Activated CD4-positive, alpha-beta T cell treated with anti-CD3 and anti-CD28 coated beads, Interleukin-2, amount 50 U/mL, for 4 hours (primary cell): ENCODE results near the gene ULK4.
"Not testable (repeated sequence)": the region's sequence is repeated elsewhere in the genome, so short reads cannot be mapped to it uniquely, and the experiment has no call there.

Source experiments
- DNase-seq, 2 experiments: peaks; one replicate each; pipeline ENCODE4 v3.0.0-alpha.2; 2020

ULK4 gene

DNA sequence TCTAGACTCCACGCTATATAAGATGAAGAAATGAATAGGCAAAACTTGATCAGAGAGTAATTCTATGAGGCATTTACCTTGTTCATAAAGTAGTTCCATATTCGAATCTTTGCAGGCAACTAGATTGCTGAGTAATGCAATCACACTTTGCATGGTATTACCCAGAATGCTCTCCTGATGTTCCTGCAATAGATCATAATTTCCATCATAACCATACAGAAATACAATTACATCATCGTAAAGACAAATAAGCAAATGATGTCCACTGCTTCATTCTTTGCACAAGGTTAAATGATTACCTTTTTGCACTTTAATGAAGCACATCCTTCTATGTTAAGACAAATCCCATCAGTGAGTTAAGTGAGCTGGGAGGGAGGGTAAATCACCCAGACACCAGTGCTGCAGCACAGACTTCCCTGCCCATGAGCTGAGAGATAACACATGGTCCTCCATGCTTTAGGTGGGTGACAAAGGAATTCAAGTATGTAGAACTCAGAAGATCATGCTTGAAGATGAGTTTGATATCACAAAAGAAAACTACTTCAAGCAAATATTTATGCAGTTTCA lies 395.9 kb downstream of the ULK4 start:
- DNase-seq, result no peak

DNA sequence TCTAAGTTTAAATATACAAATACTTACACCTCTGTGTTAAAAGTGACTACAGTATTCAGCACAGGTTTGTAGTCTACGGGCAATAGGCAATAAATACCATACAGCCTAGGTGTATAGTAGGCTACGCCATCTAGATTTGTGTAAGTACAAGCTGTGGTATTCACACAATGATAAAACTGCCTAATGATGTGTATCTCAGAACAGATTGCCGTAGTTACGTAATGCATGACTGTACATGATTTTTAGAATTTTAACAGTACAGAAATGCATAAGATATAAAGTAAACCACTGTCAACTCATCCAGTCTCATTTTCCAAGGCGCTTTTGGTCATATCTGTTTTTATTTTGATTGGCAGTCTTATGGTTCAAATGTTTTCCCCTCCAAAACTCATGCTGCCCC lies 396.9 kb downstream of the ULK4 start:
- no peak for DNase-seq

DNA sequence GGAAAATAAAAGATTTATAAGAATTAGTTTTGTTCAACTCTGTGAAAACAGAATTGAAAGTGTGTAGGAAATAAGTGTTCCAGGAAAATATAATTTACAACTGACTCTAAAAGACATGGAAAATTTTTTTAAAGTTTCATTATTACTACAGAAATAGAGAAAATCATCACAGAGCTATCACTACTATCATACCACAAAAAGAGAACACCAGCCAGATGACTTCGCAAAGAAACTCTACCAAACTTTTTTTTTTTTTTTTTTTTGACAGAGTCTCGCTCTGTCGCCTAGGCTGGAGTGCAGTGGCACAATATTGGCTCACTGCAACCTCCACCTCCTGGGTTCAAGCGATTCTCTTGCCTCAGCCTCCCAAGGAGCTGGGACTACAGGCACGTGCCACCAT lies 405.7 kb downstream of the ULK4 start:
- DNase-seq, result not testable (repeated sequence)

DNA sequence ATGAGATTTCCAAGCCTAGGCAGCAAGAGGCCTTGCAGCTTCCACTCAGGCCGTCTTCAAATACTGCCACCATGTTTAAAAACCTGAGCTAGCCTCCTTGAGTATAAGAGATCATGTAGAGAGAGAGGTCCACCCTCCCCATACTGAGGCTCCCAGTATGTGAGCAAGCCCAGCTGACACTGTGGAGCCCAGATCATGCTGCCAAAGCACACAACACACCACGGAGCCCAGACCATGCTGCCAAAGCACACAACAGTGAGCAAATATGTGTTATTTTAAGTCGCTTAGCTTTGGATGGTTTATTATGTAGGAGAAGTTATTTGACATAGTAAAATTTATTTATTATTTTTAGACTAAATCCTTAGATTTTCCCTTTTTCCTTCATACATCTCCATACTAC lies 428.9 kb downstream of the ULK4 start:
- DNase-seq, result no peak

DNA sequence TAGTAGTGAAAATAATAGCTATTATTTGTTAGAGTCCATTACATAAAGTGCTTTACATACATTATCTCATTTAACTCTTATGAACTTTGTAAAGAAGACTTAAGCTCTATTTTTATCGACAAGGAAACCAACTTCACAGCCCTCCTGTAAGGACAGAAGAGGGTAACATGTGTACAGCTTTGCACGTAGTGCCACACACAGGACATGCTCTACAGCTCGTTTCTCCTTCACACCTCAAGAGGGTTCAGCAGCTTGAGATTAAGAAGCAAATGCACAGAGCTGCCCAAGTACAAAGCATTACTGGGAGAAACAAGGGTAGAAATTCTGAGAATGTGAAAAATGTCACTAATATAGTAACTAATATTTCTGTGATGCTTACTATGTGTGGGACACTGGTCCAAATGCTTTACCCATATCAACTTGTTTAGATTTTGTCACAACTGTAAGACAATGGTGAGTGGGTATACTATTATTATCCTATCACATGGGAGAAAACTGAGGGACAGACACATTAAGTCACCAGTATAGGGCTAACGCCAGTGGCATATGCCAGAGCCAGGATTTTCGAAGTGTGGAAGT lies 434.8 kb downstream of the ULK4 start:
- no peak for DNase-seq

DNA sequence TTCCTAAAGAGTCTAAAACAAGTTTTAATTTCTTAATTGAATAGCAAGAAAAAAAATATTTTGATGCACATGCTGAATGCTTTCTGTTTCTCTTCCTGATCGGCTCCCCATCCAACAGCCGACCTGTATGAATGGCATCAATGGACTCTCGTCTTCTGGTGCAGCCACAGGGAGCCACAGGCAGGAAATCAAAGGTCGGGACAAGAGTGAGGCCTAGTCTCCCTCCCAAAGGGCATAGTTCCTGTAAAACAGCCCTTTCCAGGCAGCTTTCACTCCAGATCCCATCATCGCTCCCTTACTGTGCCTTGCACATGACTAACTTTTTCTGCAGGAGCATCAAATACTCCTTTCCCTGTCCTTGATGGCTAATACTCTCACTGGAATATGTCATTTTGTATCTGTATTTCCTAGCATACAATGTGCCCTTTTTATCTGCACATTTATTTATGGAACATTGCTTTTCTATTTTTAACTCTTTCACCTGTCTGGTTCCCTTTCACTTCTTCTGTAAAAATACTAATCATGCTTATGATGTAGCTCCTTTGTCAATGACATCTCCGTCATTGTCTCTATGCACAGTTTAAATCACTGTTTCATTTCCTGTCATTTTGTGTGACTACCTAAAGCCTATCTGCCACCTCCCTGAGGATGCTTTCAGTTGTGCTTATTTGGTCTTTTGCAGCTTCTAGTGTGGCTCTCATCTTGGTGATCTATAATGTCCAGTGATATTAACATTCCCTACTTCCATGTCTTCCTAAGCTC lies 436.4 kb downstream of the ULK4 start:
- DNase-seq, result no peak

DNA sequence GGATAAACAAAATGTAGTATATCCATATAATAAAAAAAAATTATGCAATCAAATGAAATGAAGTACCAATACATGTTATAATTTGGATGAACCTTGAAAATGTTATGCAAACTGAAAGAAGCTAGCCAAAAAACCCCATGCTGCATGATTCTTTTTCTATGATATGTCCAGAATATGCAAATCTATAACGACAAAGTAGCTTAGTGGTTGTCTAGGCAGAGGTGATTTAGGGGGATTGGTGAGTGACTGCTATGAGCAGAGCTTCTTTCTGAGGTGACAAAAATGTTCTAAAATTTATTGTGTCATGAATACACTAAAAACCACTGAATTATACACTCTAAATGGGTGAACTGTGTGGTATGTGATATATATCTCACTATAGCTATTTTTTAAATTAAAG lies 438.0 kb downstream of the ULK4 start:
- no peak for DNase-seq

DNA sequence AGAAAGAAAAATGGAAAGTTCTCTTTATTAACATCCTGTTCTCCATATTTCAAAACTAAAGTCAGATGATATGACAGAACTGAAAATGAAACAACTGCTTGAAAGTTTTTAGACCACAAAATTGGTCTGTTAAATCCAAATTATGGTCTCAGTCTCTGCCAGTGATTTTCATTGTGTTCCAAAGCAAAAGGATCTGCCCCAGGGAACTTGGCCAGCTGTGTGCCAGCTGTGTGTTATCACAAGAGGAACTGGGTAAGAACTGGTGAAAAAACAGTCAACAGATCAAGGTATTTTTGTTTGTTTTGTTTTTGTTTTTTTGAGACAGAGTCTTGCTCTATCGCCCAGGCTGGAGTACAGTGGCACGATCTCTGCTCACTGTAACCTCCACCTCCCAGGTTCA lies 439.3 kb downstream of the ULK4 start:
- DNase-seq, result no peak

DNA sequence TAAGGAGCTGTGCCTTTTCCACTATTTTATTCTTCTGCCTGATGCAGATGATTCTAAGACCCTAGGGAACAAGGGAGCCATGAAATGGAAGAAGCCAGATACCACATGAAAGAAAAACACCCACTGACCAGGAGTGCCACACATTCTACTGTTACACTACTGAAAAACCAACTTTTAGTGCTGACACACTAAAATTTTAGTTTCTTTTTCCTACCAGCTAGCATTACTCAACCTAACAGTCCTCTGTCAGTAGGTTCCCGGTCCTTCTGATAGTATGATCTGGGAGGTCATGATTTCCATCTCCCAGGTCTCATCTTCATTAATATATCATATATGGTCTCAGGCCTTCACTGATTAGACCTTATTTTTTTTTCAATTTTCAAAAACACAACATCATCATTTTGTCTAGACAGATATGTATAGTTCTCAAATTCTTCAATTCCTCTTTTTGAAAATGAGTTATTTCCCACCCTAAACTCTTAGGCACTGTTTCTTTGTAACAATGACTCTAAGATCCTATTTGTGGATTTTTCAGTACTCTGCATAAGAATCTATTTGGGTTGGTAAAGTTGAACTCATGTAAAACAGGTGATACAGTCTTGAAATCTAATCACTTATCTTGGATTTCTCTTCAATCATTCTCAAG lies 440.8 kb downstream of the ULK4 start:
- DNase-seq, result no peak

DNA sequence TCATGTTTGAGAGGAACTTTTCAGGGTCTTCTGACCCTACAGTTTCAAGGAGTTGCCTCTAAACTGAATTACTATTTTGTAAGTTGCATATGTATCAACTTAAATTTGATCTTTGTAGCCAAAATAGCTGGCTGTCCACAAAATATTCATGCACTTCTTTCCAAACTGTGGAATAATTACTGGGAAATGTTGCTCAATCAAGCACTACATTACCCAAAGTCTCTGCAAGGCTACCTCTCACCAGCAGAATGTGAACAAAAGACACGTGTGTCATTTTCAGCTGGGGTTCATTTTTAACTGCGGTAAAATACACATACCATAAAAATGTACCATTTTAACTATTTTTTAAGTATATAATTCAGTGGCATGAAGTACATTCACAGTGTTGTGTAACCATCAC lies 442.2 kb downstream of the ULK4 start:
- no peak for DNase-seq

DNA sequence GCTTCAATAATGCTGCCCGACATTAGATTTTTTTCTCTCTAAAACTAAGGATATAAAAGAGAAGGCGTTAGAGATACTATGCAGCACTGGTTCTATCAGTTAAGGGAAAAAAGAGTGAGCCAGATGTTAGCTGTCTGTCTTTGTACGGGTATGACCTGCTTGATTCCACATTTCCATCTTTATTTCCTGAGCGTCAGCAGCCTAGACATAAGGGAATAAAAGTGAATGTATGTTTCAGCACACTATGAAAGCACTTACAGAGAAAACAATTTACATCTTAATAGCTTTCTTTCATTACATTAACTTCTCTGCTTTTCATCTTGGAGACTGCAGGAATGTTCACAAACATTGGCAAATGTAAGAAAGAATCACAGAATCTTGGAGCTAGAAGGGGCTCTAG lies 443.3 kb downstream of the ULK4 start:
- no peak for DNase-seq

DNA sequence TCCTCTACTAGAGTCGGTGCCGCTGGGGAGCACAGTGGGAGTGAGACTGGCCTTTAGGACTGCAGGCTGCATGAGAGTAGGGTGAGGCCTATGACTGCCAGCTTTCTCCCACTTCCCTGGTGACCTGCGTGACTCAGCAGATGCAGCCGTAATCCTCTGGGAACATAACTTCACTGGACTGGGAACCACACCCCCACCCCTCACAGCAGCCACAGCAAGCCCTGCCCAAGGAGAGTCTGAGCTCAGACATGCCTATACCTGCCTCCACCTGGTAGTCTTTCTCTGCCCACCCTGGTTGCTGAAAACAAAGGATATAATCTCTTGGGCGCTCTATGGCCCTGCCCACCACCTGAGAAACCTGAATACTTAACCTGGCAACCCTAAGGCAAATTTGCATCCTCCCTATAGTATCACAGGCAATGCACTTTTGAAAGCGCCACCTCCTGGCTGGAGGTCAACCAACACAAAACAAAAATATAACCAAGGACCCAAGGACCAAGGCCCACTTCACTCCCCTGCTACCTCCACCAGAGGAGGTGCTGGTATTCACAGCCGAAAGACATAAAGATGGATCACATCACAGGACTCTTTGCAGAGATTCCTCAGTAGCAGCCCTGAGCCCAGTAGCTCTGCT lies 453.7 kb downstream of the ULK4 start:
- DNase-seq, result no peak

DNA sequence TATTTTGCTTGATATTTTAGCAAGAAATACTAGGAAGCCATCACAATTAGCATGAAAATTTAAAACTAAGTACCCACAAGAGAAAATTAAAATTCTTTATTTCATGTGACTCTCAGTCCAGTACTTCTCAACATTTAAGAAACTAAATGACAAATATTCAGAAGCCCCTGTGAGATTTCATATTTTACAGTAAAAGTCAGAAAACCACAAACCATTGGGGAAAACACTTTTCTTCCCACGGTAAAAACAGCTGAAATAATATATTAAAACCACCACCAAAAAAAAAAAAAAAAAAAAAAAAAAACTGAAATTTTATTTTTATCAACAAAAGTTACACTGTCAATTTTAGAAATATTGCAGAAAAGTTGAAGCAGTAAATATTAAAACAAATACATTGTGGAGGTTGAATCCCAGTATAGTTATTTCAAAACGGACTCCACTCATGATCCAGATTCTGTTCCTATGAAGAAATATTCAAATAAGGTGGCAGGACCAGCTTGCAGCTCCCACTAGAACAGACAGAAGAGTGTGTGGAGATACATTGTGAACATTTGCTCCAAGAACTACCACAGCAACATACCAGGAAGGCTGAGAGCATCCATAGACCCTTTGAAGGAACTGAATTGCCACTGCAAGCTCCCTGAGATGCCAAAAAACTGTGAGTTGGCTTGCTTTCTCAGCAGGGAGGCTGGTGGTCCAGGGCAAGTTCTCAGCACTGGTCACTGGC lies 454.4 kb downstream of the ULK4 start:
- DNase-seq, result no peak

DNA sequence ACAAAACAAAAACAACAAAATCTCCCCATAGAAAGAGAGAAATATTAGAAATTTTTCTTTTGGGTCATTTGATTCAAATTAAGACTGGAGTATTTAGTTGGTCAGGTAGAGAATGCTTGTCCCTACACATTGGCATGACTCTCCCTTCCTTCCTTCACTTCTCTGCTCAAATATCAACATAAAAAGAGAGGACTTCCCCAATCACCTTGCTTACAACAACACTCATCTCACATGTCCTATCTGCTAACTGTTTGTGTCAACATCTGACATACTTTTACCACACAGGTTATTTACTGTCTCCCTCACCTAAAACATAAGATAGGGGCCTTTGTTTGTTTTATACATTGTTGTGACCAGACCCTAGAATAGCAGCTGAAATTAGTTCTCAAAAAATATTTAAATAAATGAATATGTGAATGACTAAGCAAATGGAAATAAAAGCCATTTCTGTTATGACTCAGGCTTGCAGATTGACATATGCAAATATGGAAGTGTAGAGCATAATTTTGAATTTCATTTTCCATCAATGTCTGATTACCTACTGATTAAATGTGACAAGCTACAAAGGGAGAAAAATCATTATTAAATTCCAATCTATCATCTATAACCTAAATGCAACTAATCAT lies 457.8 kb downstream of the ULK4 start:
- DNase-seq, result no peak

DNA sequence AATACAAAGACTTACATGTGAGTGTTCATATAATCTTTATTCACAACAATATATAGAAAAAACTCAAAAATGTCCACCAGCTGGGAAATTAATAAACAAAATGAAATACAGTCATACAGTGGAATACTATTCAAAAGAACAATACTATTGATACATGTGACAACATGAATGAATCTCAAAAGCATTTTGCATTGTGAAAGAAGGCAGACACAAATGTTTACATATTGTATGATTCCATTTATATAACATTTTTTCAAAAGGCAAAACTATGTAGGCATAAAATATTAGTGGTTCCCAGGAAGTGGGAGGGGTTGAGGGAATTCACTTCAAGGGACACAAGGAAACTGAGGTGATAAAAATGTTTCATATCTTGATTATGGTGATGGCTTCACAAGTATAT lies 459.4 kb downstream of the ULK4 start:
- DNase-seq, result no peak

DNA sequence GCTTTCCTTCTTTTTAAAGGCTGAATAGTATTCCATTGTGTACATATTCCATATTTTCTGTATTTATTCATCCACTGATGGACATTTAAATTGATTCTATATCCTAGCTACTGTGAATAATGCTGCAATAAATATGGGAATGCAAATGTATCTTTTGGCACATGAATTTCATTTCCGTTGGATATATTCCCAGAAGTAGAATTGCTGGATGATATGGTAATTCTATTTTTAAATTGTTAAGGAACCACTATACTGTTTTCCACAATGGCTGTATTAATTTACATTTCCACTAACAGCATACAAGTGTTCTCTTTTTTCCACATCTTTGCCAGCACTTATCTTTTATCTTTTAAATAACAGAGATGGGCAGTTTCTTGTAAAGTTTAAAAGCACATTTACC lies 459.9 kb downstream of the ULK4 start:
- DNase-seq, result no peak

DNA sequence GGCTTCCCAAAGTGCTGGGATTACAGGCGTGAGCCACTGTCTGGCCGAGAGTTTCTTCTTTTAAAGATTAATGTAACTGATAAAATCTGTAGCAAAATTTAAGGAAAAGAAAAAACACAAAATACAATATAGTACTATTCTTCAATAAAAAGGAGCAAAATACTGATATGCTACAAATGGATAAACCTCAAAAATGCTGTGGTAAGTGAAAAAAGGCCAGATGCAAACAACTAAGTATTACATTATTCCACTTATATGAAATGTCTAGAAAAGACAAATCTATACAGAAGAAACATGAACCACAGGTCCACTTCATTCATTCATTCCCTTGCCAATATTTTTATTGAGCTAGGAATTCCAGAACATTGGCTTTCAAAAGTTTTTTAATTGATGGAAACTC lies 463.1 kb downstream of the ULK4 start:
- DNase-seq, result no peak

DNA sequence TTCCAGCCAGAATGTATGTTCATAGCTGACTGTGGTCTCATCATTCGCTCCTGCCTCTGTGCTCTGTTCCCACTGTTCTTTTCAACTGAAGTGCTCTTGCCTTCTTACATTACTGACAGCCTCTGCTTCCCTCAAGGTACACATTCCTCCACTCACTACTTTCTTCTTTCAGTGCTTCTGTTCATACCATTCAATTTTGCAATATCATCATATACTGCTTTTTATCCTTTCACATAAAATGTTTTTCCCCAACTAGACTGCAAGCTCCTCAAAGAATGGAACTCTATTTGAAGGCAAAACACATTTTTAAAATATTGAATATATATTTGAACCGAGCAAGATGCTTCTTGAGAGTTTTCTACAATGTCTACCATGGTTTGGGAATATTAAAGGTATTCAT lies 471.5 kb downstream of the ULK4 start:
- no peak for DNase-seq

DNA sequence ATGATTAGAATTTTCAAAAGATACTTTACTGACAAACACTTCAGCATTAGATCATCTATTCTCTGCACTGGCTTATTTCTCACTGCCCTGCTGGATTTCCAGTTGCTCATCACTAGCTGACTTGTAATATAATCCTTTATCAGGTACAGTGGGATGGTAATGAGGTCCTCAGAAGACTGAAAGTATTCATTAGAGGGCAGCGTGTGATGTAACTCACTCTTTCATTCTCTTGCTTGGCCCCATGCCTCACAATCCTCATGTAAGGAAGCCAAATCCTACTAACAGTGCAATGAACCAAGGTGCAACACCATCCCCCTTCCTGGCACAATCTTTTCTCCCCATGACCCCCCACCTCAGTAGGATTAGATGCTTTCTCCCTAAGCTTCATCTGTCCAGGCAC lies 472.7 kb downstream of the ULK4 start:
- no peak for DNase-seq

DNA sequence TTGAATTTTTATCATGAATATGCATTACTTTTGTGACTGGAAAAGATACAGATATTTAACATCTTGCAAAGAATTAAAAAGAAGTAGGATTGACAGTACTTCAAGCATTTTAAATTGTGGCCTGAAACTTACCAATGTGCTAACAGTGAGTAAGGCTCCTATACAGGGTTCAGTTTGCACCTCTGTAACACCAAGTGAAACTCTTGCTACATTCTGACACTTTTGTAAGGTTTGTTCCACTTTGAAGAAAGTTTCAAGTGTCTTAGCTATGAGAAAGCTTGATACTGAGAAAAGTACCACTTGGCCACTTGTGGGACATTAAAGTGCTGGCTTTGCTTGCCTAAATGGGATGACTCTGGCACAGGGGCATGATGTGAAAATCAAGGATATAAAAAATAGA lies 473.4 kb downstream of the ULK4 start:
- no peak for DNase-seq

DNA sequence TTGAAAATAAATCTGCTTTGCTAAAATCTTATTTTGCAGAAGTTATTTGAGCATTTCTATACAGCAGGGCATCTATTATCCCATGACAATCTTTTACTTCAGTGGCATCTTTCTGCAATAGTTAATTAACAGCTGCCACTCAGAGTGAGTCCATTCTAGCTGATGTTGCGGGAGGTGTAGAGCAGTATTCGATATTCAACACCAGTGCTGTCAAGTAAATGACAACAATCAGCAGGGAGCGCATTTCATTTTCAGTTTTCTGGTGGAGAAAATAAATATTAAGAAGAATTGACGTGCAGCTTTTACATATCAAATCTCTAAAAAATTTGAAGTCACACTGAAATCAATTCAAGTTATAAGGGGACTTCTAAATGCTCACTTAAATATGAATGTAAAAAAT lies 476.4 kb downstream of the ULK4 start:
- DNase-seq, result no peak

DNA sequence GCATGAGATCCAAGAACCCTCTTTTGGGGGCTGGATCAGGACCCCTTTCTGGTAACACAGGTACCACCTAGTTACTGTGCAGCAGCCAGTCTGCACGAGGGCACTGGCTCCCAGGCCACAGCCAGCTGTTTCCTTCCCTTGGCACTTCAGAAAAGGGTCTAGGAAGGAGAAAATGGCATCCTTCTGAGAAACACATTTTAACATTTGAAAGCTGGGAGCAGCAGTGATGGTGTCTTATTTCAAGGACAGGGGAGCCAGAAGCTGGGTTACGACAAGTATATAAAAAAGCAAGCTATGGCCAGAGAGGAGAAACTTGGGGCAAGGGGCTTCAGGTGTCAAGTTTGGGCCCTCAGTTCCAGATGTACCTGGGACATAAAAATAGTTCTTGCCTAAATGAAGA lies 479.8 kb downstream of the ULK4 start:
- DNase-seq, result no peak

DNA sequence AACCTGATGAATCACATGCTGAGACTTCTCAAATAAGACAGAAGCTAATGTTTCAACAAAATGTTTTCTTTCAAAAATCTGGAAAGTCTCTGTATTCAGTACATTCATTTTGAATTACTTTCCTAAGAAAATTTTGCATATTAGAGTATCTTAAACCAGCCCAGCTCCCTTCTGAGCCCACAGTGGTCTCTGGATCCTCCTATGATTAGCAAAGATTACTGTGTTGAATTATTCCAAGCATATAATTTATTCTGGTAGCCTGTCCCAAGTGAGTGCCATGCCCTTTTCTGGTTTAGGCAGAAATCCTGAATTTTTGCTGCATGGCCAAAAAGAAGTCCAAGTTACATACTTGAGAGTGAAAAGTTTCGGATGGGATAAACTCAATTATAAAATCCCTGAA lies 483.6 kb downstream of the ULK4 start:
- no peak for DNase-seq
